Renal cortex interstitium (tissue), 15 donors: ENCODE data around the gene MATR3. TPM values are rescaled to one million over a fixed set of nuclear protein-coding genes. Genes with fewer than 3 reads are reported as not detected.
A peak's percentile ranks its signal among the peaks of the same experiment; 100 is the strongest.

Experiments
- DNase-seq, 11 donors: peaks; one replicate each; pipeline ENCODE4 v3.0.0-alpha.2; 2013; ENCODE audit warnings: low read depth in 9 of 11, low spot score in 4 of 11; ENCODE audit errors: extremely low read depth in 1 of 11
- long read RNA-seq, 16 experiments: transcript quantifications; one replicate each; lab custom pipeline, GENCODE V29; 2026
- polyA plus RNA-seq, 3 donors: library from polyadenylated mRNA; unstranded; fragments of 120-200 nt; gene quantifications; one replicate each; pipeline ENCODE4 v1.2.1, GENCODE V29; 2013; ENCODE audit not compliant: insufficient read length in 3 of 3

The MATR3 gene, protein sequence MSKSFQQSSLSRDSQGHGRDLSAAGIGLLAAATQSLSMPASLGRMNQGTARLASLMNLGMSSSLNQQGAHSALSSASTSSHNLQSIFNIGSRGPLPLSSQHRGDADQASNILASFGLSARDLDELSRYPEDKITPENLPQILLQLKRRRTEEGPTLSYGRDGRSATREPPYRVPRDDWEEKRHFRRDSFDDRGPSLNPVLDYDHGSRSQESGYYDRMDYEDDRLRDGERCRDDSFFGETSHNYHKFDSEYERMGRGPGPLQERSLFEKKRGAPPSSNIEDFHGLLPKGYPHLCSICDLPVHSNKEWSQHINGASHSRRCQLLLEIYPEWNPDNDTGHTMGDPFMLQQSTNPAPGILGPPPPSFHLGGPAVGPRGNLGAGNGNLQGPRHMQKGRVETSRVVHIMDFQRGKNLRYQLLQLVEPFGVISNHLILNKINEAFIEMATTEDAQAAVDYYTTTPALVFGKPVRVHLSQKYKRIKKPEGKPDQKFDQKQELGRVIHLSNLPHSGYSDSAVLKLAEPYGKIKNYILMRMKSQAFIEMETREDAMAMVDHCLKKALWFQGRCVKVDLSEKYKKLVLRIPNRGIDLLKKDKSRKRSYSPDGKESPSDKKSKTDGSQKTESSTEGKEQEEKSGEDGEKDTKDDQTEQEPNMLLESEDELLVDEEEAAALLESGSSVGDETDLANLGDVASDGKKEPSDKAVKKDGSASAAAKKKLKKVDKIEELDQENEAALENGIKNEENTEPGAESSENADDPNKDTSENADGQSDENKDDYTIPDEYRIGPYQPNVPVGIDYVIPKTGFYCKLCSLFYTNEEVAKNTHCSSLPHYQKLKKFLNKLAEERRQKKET
- polyA plus RNA-seq: 100 to 1,000 TPM; 621 to 736 (median 661) TPM
- long read RNA-seq, donor 1, full-length matches to known transcripts: 27 of 213 reads
- long read RNA-seq, donor 1, partial matches to known transcripts: 186 of 213 reads
- long read RNA-seq, donor 1, other reads (novel, unspliced or antisense): 0 of 213 reads
- long read RNA-seq, donor 2, full-length matches to known transcripts: 20 of 163 reads
- long read RNA-seq, donor 2, partial matches to known transcripts: 143 of 163 reads
- long read RNA-seq, donor 2, other reads (novel, unspliced or antisense): 0 of 163 reads
- long read RNA-seq, donor 3, full-length matches to known transcripts: 70 of 498 reads
- long read RNA-seq, donor 3, partial matches to known transcripts: 423 of 498 reads
- long read RNA-seq, donor 3, other reads (novel, unspliced or antisense): 5 of 498 reads
- long read RNA-seq, donor 4, full-length matches to known transcripts: 26 of 260 reads
- long read RNA-seq, donor 4, partial matches to known transcripts: 234 of 260 reads
- long read RNA-seq, donor 4, other reads (novel, unspliced or antisense): 0 of 260 reads
- long read RNA-seq, donor 5: 0 reads
- long read RNA-seq, donor 6, full-length matches to known transcripts: 25 of 356 reads
- long read RNA-seq, donor 6, partial matches to known transcripts: 331 of 356 reads
- long read RNA-seq, donor 6, other reads (novel, unspliced or antisense): 0 of 356 reads
- long read RNA-seq, donor 7, full-length matches to known transcripts: 46 of 512 reads
- long read RNA-seq, donor 7, partial matches to known transcripts: 466 of 512 reads
- long read RNA-seq, donor 7, other reads (novel, unspliced or antisense): 0 of 512 reads
- long read RNA-seq, donor 8: 0 reads
- long read RNA-seq, donor 9, full-length matches to known transcripts: 30 of 322 reads
- long read RNA-seq, donor 9, partial matches to known transcripts: 292 of 322 reads
- long read RNA-seq, donor 9, other reads (novel, unspliced or antisense): 0 of 322 reads
- long read RNA-seq, donor 10, full-length matches to known transcripts: 34 of 468 reads
- long read RNA-seq, donor 10, partial matches to known transcripts: 434 of 468 reads
- long read RNA-seq, donor 10, other reads (novel, unspliced or antisense): 0 of 468 reads
- long read RNA-seq, donor 11, full-length matches to known transcripts: 37 of 253 reads
- long read RNA-seq, donor 11, partial matches to known transcripts: 216 of 253 reads
- long read RNA-seq, donor 11, other reads (novel, unspliced or antisense): 0 of 253 reads
- long read RNA-seq, donor 12, full-length matches to known transcripts: 9 of 91 reads
- long read RNA-seq, donor 12, partial matches to known transcripts: 82 of 91 reads
- long read RNA-seq, donor 12, other reads (novel, unspliced or antisense): 0 of 91 reads
- long read RNA-seq, donor 13: 0 reads
- long read RNA-seq, donor 14, full-length matches to known transcripts: 43 of 324 reads
- long read RNA-seq, donor 14, partial matches to known transcripts: 281 of 324 reads
- long read RNA-seq, donor 14, other reads (novel, unspliced or antisense): 0 of 324 reads
- long read RNA-seq, donor 15, full-length matches to known transcripts: 10 of 118 reads
- long read RNA-seq, donor 15, partial matches to known transcripts: 108 of 118 reads
- long read RNA-seq, donor 15, other reads (novel, unspliced or antisense): 0 of 118 reads
- long read RNA-seq, donor 16, full-length matches to known transcripts: 103 of 1,133 reads
- long read RNA-seq, donor 16, partial matches to known transcripts: 1,019 of 1,133 reads
- long read RNA-seq, donor 16, other reads (novel, unspliced or antisense): 11 of 1,133 reads

DNA sequence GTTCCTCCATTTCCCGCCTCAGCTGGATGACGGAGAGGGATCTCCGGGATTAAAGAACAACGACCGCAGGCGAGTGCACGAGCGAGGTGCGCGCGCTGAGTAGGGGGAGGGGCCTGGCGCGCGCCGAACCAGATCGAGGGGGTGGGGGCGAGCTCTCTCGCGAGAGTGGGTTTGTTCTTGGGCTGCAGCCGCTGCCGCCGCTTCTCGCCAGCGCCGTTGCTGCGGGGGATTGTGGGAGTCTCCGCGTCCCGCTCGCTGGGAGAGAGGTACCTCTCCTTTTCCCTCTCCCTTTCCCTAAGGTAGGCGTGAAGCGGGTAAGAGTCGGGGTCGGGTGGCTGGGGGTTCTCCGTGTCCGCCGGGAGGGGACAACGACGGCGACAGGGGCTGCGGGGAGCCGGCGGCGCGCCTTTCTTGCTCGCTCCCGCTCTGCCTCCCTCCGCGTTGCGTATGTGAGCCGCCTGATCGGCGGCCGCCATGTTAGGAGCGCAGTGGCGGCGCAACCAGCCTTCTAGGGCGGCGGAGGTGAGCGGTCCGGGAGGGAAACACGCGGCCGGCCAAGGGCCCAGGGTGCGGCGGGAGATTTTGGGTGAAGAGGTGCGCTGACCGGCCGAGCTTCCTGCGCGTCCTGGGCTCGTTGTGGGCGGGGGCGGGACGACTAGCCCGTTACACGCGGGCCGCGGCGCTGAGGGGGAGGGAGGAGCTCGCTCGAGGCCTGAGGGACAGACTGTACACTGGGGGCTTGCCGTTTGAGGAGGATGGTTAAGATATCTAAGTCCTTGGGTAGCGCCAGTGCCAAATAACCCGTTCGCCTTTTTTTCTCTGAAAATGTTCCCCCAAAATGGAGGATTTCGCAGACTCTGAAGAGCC lies at the start of gene MATR3:
TSS of gene MATR3 (plus strand) at position 234 of the 867 bp plus-strand sequence. CDS start 13,676 bp downstream, outside the sequence.
- DNase-seq: peak; percentile 92 to 96 (median 93)

DNA sequence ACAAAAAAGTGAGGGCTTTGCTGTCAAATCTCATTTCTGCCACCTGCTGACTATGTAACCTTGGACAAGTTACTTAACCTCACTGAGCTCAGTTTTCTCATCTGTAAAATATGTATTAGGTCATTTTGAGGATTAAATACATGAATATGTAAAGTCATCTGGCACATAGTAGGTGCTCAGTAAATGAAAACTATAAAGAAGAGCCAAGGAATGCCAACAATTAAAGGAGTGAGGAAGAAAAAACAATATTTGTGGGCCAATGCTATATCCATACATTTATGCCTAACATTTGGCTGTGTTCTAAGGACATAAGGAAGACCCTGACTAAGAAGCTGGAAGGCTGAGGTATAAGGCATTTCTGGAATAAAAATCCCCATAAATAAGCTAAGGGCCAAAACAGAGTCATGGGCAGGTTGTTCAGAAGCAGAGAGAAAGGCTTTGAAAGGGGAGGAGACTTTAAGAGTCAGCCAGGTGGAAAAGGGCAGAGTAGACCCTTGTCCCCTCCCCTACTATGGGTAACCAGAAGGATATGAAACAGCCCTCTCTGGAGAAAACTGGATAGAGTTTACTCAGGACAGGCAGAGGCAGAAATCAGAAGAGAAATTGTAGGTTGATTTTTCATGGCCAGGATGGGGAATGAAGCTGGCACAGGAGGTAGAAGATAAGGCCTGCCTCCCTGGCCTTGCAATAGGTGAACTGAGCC lies 47.8 kb upstream of the MATR3 start:
- no peak for DNase-seq

DNA sequence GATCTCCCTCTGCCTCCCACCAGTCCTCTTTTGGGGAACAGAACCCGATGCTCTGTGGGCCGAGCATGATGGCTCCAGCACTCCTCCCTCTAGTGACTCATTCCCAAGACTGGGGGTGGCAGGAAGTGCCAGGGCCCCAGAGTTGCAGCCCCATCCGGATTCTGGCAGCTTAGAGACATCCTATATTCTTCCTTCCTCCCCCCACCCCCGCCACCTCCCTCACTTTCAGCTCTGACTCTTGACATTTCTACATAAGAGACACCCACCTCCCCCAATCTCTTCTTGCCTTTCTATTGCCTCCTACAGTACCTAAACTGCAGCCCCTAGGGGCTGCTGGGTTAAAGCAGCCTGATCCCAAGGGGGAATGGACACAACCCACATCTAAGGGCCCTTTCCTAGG lies 47.1 kb upstream of the MATR3 start:
- DNase-seq: no peak

- DNase-seq: no peak
Measured at GRCh38 chr5:139248826-139249453, 44.6 kb upstream of the MATR3 start.

DNA sequence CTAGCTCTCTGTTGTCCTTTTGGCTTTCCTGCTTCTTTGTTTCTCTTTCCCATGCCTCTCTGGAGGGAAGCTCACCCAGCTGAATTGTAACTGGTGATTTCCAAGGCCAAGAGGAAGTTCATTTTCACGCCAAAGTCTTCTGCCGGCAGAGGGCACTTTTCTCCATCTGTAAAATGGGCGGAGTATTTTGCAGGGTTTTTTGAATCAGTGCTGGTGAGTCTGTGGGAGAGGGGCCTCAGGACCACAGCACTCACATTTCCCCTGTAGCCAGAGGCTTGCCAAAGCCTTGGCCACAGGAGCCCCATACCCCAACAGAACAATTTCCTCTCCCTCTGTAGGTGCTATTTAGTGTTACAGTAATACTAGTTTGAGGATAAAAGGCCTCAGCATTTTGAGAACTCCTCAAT lies 42.3 kb upstream of the MATR3 start:
- no peak for DNase-seq

GRCh38 chr5:139251695-139252288 lies 41.7 kb upstream of the MATR3 start:
- no peak for DNase-seq

- DNase-seq: no peak
Measured at GRCh38 chr5:139253115-139253514, 40.4 kb upstream of the MATR3 start.

GRCh38 chr5:139256820-139257219 lies 36.7 kb upstream of the MATR3 start:
- DNase-seq: no peak

- DNase-seq: no peak
Measured at GRCh38 chr5:139262059-139262741, 31.3 kb upstream of the MATR3 start.

DNA sequence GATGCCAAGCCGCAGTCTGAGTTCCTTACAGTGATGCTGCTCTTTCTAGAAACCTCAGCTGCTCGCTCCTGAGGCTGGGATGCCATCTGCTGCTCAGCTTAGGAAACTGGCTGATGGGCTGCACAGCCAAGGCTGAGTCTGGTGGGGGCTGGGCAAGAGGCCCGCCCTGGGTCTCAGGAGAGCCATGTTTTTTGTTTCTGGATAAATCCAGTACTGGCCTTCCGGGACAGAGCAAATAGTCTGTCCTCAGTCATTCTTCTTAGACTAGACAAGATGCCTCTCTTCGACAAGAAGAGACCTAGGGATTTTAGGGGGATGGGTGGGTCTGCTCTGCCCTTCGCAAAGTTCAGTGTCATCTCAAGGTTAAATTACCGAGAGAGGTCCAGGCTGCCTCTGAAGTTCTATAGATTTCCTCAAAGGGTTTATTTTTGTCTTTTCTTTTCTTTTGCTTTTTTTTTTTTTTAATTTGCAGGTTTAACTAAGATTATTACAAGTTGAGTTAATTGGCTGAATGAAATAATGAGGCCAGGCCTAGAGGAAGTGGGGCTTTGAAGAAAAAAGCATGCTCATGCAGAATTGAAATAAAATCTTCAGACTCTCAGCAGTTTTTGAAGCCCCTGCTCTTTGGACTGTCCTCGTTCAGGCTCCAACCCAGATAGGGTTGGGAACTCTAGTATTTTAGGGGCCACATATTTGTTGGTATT lies 30.6 kb upstream of the MATR3 start:
- DNase-seq: peak; percentile 70 to 89 (median 82)

DNA sequence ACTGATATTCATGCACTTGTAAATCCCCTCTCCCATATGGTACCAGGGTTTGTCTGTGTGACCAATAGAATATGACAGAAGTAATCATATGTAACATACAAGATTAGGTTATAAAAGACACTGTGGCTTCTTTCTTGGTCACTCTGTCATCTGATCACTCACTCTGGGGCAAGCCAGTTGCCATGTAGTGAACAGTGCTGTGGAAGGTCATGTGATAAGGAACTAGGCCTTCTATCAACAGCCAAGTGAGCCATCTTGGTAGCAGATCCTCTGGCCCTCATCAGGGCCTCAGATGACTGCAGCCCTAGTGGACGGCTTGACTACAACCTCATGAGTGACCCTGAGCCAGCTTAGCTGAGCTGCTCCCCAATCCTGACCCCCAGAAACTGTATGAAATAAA lies 30.0 kb upstream of the MATR3 start:
- no peak for DNase-seq

- no peak for DNase-seq
Measured at GRCh38 chr5:139263946-139264345, 29.6 kb upstream of the MATR3 start.

DNA sequence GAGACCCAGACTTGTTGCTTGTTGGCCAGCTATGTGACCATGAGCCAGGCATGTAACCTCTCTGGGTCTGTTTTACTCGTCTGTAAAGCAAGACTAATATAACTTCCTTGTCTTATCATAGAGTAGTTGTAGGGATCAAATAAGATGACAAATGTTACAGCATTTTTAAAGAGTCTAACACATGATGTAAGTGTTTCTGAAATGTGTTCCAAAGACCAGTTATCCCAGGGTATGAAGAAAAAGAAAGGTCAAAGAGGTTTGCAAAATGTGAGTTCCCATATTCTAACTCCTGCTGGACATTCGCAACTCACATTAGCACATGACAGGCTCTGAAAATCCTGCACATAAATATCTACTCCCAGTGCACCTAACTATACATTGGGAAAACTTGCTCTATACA lies 28.5 kb upstream of the MATR3 start:
- DNase-seq: no peak
